Activated CD4-positive, CD25-positive, alpha-beta regulatory T cell treated with anti-CD3 and anti-CD28 coated beads, Interleukin-2, amount 50 U/mL, for 24 hours (primary cell): ENCODE data around the gene NLE1.
"Not testable (repeated sequence)": the region's sequence is repeated elsewhere in the genome, so short reads cannot be mapped to it uniquely, and the experiment has no call there.

ENCODE experiments used
- ATAC-seq, 2 donors: fragments of 150-1000 bp; cut with Tn5 transposase; one replicate each; pipeline ENCODE4 v1.10.0; 2021; ENCODE audit warnings: mild to moderate bottlenecking in 1 of 2, moderate library complexity in 1 of 2

The NLE1 gene

DNA sequence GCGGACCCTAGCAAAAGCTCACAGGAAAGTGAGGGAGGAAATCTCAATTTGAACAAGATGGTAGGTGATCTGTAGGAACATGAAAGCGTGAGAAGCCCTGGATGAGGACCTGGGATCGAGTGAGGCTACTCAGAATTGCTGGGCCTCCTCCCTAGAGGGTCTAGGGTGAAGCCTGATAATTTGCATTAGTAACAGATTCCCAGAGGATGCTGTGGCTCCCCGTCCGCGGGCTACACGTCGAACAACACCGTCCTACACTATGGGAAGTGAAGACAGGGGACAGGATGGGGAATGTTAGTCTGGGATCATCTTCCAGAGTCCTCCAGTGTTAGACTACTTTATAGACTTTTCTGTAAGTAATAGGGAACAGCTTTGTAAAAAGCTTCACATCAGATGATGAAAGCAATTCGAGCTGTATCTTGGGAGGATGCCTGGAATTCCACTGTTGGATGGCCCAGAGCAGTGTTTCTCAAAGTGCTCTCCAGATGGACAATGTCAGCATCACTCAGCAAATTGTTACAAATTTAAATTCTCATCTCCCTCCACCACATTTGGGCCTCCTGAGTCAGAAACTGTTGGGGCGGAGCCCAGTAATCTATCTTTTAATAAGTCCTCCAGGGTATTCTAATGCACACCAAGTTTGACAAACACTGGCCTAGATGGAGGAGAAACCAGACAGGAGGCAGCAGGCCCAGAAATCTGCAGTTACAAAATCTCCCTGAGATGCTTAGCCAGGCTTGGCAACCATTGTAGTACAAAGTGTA lies 14.2 kb downstream of the NLE1 start:
- ATAC-seq: no peak

GRCh38 chr17:35121315-35121714 lies 20.8 kb downstream of the NLE1 start, which contains the start of gene FNDC8:
FNDC8 (plus strand) TSS chr17:35121615; CDS start chr17:35121694, 79 bp downstream.
- ATAC-seq: no peak

DNA sequence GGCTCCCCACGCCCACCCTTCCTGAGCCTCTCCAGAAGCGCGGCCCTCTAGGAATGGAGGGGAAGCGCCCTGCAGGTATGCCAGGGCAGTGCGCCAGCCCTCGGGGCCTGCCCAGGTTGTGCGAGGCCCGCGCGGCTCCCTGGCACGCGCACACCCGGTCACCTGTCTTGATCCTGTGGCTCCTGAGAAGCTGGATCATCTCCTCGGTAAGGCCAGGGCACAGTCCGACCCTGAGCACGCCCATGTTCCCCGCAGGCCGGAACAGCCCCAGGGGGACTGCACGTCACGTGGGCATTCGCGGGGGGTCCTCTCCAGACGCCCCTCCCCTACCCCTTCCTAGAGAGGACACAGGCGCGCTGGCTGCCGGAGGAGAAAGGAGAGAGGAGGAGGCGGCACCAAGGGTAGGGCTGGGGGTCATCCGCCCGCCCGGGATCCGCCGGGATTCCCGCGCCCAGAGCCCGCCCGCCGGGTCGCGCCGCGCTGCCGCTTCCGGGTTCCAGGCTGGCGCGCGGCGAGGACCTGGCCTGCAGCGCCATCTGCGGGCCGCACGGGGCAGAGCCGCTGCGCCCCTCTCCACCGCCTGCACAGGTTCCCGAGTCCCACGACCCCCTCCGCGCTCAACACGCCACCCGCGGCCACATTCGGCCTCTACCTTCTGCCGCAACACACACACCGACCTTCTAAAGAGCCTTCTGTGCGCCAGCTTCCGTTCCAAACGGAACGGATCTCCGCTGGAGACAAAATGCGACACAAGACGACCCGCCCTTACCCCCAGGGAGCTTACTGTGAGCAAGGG lies 22.5 kb downstream of the NLE1 start, which contains the start of gene RAD51D:
Gene RAD51D (minus strand): TSS at position 491 of the 796 bp plus-strand sequence. CDS start 247 bp downstream, at position 244.
- ATAC-seq: peak; percentile 90 to 91

DNA sequence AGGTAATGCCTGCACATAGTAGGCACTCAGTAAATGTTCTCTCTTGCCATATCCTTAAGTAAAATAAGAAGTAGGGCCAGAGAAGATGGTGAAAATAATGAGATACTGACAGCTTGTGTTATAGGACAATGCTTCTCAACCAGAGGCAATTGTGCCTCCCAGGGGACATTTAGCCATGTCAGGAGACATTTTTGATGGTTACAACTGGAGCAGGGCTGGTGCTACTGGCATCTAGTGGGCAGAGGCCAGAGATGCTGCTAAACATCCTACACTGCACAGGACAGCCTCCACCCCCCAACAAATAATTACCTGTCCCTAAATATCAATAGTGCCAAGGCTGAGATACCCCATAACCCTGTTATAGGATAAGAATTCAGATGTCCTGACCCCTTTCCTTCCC lies 24.1 kb downstream of the NLE1 start:
- peak in 1 of 2 donors; percentile 42 for ATAC-seq

GRCh38 chr17:35116845-35117244 lies 25.3 kb downstream of the NLE1 start:
- no peak for ATAC-seq

GRCh38 chr17:35110791-35111190 lies 31.3 kb downstream of the NLE1 start:
- ATAC-seq: not testable (repeated sequence)

GRCh38 chr17:35104844-35105450 lies 37.2 kb downstream of the NLE1 start:
- ATAC-seq: no peak

GRCh38 chr17:35103271-35103670 lies 38.8 kb downstream of the NLE1 start:
- ATAC-seq: no peak

DNA sequence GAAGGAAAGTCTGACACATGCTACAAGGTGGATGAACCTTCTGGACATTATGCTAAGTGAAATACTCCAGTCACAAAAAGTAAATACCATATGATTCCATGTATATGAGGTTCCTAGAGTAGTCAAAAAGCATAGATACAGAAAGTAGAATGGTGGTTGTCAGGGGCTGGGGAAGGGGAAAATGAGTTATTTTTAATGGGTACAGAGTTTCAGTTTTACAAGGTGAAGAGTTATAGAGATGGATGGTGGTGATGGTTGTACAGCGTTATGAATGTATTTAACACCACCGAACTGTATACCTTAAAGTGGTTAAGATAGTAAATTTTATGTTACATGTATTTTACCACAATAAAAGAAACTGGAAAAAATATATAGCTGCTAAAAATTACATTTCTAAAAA lies 40.4 kb downstream of the NLE1 start:
- no peak for ATAC-seq

DNA sequence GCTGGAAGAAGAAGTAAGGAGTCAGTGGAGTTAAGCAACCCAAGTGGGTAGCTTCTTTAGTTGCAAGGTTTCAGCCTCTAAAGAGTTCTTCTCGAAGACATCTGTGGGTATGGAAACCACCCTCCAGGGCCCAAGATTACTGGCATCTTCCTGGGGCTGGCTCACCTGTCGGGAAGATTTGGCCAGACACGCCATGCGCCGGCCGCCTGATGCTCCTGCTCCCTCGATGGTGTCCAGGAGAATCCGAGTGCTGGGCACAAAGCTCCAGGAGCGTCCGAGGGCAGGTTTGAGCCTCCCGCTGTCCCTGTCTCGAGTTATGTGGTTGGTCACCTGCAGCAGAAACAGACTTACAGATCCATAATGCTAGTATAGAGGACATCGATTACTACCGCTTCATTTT lies 41.1 kb downstream of the NLE1 start:
- no peak for ATAC-seq

DNA sequence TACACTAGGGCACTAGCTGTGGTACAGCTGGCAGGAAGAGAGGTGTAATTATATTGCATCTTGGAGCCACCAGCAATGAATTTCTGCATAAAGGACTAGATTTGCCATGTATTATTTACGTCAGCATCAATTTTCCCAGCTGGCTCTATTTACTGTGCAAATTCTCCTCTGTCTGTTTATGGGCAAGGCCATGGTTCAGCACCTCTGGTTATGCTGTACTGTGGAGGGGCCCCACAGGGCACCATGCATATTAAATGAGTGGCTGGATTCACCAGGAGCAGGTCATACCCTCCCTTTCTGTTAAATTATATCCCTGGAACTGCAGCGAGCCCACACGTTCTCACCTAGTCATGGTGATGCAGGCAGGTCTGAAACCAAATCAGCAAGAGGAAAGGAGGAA lies 42.2 kb downstream of the NLE1 start:
- no peak for ATAC-seq

- ATAC-seq: no peak
These were observed 44.3 kb downstream of the NLE1 start for GRCh38 chr17:35097776-35098175.

DNA sequence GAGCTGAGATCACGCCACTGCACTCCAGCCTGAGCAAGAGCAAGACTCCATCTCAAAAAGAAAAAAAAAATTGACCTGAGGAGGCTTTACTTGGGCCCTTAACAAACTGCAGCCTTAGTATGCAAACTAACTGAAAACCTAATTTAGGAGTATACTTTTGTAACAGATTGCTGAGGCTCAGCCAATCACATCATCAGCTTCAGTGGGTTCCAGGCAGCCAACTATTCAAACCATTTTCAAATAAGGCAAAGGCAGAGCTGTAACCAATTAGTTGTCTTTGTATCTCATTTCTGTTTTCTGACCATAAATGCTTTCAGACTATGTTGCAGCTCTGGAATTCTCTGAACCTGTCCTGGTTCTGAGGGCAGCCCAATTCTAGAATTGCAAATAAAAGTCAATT lies 46.4 kb downstream of the NLE1 start:
- no peak for ATAC-seq

- peak in 1 of 2 donors; percentile 27 for ATAC-seq
These were observed 47.2 kb downstream of the NLE1 start for GRCh38 chr17:35094902-35095301.

- not testable (repeated sequence) for ATAC-seq
These were observed 51.4 kb downstream of the NLE1 start for GRCh38 chr17:35090707-35091106.

DNA sequence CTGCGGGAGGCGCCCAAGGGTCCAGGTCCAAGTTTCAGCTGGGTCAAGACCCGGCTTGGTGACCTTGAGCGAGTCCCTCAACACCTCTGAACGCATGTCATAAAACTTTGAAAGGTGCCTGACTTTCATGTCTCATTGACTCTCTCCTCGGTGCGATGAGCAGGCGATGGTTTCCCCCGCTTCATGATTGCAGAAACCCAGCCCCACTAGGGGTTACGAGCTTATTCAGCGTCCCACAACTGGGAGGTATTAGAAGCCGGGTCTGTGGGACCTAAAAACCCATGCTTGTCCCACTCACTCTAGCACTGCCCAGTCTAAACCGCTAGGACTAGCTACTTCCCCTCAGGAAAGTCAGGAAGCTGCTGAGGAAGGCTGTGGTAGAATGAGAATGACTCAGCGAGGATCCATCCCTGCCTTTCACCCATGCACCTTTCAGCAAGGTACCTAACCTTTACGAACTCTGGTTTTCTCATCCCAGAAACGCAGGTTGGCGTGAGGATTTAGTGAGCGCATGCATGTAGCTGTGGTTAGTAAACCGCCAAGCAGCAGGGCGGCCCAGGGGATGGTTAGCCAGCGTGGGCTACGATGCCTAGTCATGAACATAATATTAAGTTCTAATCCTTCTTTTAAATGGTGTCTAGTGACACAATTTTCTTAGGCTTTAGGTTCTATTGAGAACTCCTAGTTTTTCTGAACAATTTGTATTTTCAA lies 52.4 kb downstream of the NLE1 start:
- peak; percentile 37 to 46 for ATAC-seq

DNA sequence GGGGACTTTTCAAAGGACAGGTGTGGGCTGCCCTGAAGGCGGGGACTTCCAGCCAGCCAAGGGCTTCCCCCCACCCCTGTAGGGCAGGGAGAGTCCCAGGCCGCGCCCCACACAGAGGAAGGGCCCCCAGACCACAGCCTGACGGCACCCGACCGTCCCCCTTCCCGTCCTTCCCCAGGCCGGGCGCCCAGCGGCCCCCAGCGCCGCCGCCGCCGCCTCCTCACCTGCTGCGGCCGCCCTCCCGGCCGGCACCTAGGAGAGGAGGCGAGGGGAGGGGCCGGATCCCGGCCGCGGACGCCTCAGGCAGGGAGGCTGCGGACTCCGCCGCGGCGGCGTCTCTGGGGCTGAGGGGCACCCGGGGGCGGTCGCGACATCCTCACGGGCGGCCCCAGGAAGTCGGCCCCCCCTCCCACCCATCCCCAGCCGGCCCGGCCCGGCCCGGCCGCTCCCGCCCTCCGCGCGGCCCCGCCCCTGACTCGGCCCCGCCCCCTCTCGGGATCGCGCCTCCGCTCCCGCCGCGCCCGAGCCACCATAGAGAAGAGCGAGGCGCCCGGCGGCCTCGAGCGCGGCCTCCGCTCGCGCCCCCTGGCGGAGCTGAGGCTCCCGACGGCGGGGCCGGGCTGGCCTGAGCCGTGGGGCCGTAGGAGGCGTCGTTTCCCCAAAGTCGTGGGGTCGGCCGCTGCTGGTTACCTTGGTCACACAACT lies 53.1 kb downstream of the NLE1 start:
- ATAC-seq: peak; percentile 78 to 84

DNA sequence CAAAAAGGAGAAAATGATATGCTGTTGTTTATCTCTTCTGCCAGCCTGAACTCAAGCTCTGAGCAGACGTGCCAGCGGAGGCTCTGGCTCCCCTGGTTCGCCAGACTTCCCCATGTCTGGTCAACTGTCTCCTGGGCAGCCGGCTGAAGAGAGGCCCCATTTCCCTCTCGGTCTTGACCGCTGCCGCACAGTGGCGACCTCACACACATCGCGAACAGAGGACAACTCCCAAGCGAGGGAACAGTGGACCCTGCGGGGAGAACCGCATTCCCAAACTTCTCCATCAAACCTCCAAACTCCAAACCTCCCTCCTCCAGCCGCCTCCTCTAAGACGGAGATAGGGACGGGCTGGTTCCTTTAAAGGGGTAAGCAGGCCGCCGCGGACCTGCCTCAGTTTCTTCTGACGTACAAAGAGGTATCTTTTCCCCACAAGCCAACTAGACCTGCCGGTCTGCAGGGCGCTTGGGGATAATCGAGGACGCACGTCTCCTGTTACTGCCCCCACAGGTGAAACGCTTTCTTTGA lies 53.7 kb downstream of the NLE1 start:
- no peak for ATAC-seq

DNA sequence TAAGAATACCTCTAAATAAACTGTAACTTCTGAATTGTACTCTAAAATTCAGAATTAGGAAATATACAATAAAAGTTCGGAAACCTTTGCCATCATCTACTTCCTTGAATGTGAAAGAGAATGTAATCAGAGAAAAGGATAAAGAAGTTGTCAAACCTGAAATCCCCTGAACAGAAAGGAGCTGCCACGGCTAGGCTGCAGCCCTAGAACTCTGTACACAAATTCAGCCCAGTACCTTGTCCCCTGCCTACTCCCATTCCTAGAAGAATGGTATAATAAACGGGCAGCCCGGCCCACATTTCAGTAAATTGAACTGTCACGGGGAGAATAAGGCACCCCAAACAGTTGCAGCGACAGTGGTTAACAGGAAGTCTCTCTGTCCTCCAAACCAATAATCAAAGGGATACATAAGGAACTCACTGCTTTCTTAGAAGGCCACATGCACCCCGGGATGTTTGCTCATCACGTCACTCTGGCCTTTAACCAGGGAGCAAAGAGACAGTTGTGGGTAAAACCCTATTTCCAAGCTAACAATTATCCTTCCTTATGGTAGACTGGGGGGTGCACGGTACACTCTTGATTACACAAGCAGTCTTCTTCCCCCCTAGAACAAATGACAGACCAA lies 54.3 kb downstream of the NLE1 start:
- no peak for ATAC-seq

DNA sequence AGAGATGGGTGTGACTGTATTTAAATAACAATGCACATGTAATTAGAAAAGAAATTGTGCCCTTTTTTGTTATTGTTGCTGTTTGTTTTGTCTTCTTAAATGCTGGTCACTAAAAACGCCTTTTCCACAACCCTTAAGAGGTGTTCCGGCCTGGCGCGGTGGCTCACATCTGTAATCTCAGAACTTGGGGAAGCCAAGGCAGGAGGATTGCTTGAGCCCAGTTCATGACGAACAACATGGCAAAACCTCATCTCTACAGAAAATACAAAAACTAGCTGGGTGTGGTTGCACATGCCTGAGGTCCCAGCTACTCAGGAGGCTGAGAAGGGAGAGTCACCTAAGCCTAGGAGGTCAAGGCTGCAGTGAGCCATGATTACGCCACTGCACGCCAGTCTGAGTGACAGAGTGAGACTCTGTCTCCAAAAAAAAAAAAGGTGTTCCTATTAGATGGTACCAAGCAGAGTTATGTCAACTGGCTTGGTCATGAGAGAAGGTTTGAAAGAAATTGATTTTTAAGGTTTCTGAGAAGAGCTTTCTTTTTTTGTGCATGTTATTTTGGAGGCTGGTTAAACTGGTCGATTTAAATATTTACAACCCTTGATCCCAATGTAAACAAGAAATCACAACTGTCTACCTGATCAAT lies 55.1 kb downstream of the NLE1 start:
- no peak for ATAC-seq

DNA sequence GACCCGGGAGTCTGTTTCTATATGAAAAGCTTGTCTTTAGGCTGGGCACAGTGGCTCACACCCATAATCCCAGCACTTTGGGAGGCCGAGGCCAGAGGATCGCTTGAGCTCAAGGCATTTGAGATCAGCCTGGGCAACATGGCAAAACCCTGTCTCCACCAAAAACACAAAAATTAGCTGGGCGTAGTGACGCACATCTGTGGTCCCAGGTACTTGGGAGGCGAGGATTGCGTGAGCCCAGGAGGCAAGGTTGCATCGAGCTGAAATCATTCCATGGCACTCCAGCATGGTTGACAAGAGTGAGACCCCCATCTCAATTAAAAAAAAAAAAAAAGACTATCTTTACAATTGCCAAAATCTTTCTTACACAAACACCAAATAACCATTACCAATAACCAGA lies 55.9 kb downstream of the NLE1 start:
- ATAC-seq: no peak
